HG03039 (cell line): ENCODE results near the gene KSR2.

ENCODE experiments used
- ATAC-seq: cut with Tn5 transposase; IDR thresholded peaks from one replicate; pipeline ENCODE4 v1.9.1; 2021; ENCODE audit warnings: mild to moderate bottlenecking, moderate library complexity; ENCODE audit not compliant: unreplicated experiment

Gene KSR2

DNA sequence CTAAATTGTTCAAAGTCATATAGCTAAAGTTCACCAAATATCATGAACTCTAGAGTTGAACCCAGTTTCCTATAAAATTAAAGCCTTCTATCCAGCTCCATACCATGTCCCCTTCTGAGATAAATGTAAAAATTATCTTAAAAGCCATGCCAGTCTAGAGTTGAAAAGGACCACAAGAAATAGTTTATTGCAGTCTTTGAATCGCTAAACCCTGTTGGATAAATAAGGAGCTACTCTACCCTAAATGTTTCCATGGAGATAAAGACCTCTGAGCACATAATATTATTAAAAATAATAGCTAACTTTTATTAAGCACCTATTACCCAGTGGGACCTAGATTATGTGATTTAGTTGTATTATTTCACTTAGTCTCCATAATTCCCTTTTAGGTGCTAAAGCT lies 379.8 kb downstream of the KSR2 start:
- ATAC-seq, result no peak

DNA sequence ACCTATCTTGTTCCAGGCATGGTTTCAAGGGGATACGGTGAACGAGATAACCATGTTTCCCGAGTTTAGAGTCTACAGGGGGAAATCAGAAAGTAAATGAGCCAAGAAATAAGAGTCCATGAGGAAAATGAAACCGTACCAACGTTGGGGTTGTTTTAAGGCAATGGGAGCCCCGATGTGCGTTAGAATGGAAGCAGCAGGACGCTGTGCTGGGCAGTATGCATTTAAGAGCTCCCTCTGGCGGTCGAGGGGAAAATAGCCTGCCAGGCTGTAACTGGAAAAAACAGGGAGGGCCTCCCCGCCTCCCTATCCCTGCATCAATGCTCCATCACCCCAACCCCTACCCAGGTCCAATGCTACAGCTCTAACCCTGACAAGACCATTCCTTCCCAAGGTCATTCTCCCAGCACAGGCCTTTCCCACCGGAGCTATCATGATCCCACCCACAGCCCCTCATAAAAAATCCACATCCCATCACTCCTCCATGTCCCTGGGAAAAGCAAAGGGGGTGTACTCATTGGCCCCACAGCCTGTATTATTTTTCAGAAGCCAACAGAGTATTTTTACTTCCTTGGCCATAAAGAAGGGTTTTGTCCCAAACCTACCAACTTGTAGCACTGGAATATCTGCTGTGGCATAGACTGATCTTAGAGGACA lies 381.0 kb downstream of the KSR2 start:
- ATAC-seq, result no peak

DNA sequence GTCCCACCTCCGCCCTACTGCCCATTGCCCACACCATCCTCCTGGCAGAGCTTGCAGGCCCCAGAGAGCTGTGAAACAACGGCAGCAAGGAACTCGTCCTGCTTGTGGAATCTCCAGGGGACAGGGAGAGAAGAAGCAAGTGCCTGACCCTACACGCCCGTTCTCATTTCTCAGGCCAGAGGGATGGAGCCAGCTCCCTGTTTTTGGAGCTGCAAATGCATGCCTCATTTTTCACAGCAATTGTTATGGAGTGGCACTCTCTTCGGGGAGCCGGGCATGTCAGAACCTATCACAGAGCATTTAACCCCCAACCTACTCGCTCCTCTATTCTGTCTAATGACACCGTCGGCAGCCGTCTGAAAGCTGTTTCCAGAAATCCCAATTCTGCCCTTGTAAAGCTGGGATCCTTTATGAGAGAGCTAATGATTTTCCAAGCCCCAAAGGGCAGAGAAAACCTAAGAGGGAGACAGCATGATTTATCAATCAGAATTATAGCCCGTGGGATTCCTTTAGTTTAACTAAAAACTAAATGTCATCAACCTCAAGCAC lies 385.0 kb downstream of the KSR2 start:
- ATAC-seq, result no peak

DNA sequence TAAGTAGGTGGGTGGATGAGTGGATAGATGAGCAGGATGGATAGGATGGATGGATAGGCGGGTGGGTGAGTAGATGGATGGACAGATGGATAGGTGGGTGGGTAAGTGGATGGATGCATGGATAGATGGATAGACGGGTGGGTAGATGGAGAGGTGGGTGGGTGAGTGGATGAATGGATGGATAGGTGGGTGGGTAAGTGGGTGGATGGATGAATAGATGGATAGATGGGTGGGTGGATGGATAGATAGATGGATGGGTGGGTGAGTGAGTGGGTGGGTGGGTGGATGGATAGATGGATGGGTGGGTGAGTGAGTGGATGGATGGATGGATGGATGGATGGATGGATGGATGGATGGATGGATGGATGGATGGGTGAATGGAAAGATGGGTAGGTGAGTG lies 385.7 kb downstream of the KSR2 start:
- no peak for ATAC-seq

DNA sequence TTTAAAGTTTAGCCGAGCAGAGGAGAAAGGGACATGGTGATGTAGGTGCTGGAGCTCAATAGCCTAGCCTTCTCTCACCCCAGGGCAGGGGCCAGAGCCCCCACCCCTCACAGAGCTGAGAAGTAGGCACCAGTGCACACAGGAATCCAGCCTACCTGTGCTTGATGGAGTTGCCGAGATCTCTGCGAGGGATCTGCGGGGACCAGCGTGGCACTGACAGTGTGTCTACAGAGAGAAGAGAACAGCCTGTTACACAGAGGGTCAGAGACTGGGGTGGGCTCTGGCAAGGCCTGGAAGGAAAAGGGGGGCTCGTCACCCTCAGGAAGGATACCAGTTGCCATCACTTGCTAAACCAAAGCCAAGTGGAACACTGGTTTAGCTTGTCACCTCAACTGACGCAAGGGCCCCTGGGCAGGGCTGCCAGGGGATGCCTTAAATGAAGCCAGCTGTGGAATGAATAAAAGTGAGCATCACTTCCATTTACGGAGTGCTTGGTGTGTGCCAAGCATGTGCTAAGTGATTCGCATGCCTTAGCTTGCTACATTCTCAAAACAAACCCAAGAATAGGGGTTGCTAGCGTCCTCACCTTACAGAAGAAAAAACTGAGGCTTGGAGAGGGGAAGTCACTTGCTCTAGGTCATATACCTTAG lies 386.5 kb downstream of the KSR2 start:
- no peak for ATAC-seq

DNA sequence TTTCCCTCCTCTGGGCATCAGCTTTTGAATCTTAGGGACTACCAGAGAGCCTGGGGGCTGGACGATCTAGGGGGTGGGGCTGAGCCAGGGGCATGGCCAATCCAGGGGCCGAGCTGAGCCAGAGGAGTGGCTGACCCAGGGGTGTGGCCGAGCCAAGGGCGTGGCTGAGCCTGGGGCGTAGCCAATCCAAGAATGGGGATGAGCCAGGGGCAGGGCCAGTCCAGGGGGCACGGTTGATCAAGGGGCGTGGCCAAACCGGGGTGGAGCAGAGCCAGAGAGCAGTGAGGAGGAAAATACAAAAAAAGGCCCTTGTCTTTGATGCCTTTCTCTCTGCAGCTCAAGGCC lies 388.1 kb downstream of the KSR2 start:
- ATAC-seq, result no peak

DNA sequence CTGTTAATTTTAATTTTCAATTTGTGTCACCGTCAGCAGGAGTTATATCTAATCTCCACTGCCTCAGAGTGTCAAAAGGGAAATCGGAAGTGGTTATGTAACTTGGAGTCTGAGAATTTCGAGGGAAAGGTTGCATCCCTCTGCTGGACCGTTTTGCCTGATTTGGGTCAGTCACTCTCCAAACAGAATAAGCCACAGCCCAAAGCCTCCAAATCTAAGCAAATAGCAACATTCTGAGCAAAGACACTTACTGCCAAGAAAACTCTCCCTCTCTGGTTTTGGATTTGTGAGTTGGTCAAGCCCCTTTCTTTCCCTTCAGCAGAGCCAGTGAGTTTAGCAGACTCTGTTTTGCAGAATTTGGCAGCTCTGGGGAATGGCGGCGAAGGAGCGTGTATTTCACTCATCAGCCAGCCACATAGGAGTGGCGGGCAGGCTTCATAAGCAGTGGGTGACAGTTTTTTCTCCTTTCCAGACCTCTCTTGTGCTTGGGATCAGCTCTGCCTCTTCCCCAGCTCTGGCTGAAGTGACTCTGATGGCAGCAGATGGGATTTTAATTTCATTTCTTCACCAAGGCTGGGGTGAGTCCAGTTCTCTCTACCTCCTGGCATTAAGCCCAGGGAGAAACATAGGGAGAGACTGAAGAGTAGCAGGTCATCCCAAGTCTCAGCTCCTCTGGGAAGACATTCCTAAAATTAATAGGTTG lies 388.6 kb downstream of the KSR2 start:
- no peak for ATAC-seq

DNA sequence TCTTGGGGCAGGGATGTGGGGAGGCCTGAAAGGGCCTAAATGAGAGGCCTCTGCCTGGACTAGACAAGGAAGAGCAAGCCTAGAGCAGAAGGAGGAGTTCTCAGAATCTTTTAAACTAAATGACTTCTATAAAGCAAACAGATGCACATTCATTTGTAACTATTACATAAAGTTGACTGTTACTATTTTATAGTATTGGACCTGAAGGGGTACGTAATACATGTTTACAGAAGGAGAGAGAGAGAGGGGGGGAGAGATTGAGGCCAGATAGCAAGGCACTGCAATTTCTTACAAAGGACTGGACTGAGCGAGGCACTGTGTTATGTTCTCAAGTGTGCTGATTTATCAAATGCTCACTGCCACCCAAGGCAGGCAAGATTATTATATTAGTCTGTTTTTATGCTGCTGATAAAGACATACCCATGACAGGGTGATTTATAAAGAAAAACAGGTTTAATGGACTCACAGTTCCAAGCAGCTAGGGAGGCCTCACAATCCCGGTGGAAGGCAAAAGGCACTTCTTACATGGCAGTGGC lies 391.6 kb downstream of the KSR2 start:
- ATAC-seq, result no peak

DNA sequence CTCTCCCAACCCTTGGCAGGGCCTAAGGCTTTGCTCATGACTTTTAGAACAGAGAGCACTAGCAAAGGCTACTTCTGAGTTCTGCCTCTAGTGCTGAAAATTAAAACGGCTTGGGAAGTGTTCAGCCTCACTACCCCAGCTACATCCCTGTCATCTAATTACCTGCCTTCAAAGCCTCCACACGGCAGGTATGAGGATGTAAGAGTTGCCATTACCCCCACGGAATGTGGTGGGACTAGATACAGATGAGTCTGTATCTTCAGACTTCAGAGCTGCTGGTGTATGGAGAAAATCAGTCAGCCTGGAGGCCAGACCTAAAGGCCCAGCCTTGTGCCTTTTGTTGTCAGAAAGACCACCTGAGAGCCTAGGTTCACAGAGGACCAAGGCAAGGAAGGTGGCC lies 392.7 kb downstream of the KSR2 start:
- no peak for ATAC-seq

DNA sequence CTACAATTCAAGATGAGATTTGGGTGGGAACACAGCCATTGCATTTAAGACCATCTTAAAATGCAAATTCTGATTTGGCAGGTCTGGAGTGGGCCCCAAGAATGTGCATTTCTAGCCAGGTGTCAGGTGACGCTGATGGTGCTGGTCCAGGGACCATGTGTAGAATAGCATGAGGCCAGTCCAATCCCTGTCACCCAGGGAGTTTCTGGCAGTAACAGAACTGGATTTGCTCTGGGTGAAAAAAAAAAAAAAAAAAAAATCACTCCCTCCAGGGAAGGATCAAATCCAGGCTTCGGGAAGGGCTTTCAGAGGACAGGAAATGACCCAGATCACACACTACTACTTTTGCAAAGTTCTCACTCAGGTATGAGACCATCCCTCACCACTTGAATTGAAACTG lies 394.1 kb downstream of the KSR2 start:
- ATAC-seq, result no peak

DNA sequence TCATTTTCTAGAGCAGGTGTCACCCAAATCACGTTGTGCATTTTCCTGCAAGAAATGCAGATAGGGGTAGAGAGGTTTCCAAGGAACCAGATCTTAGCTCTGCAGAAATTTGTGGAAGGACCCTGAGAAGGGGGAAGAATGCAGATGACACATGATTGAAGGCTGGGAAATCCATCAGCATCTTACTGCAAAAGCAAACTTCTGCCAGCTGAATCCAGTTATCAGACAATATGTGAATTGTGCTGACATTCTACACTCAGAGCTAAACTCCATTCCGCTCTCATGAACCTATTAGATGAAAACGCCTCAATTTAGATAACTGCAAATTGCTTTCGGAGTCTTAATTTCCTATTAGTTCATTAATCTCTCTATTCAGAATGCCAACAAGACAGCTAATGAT lies 396.0 kb downstream of the KSR2 start:
- ATAC-seq, result no peak

DNA sequence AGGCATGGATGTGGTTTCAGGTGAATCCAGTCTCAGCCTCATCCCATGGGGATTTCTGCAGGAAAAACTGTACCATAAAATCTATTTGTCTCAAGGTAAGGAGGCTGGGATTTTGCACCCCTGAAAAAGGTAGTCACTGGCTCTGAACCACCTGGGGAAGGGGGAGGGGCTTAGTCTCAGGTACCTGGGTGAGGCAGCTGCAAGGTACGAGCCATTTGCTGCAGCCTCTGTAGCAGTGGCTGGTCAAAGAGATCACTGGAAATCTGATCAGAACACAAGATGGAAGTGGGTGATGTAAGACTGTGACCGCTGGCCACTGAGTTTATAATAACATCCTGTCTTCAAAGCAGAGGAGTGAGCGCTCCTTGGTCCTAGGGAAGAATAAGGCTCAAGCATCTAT lies 397.5 kb downstream of the KSR2 start:
- ATAC-seq, result no peak

DNA sequence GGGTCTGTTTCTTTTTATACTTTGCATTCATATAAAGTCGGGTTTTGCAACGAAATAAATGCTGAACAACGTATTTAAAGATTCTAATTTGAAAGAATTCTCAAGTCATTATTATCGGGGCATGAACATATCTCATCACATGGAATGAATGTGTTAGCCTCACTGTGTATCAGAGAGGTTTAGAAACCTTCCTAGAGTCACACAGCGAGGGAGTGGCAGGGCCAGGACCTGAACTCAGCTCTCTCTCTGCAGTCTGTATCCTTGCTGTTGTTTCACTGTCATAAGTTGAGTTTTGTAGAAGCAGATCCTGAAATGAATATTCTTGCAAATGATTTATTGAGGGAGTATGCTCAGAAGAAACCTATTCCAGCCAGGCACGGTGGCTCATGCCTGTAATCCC lies 398.2 kb downstream of the KSR2 start:
- no peak for ATAC-seq

DNA sequence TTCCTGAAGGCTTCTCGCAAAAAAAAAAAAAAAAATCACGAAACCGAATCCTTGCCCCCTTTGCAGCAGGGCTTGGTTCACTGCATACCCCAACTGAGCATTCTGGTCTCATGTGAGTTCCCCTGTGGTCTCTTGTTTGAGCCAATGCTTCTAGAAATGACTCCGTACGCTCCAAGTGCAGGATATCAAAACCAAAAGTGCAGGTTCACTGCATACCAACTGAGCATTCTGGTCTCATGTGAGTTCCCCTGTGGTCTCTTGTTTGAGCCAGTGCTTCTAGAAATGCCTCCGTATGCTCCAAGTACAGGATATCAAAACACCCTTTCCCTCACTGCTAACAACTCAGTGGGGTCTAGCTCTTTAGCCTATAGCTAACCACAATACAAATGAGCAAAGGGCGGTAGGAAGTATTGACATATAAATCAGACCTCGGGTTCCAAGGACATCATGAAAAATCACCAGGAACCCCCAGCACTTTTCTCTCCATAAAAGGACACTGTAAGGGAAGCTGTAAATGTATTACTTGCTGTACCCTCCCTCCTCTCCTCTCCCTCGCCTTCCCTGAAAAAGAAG lies 401.1 kb downstream of the KSR2 start:
- peak; percentile 67 for ATAC-seq

DNA sequence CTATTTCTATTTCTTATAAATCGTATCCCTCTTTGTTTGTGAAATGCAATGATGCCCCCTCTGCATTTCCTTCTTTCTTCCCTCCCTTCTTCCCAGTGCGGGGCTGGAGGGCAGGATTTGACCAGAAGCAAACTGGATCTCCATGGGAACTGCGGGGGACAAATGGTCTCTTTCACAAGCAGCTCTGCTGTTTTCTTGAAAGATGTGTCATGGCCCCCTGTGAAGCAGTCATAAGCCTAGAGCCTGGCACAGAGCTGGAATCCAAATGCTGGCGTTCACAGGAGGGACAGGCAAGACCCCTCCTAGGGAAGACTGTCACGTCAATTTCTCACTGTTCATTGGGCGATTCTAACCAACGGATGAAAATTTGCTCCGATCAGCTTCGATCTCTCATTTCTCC lies 403.9 kb downstream of the KSR2 start:
- no peak for ATAC-seq

DNA sequence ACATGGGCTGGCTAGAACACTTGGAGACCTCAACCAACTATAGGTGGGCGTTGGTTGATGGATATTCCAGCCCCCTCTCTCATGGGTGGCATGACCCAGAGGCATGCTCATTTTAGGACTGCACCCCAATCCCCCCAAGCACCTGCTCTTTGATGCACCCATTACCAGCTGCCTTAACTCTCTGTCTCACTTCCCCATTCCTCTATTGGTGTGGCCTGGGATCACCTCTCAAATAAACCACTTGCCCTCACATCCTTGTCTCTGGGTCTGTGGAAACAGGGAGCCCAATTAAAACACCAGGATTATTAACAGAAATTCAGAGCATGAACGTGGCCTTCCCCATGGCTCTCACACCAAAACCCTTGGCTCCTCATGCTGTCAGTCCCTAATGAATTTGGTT lies 405.1 kb downstream of the KSR2 start:
- ATAC-seq, result no peak

DNA sequence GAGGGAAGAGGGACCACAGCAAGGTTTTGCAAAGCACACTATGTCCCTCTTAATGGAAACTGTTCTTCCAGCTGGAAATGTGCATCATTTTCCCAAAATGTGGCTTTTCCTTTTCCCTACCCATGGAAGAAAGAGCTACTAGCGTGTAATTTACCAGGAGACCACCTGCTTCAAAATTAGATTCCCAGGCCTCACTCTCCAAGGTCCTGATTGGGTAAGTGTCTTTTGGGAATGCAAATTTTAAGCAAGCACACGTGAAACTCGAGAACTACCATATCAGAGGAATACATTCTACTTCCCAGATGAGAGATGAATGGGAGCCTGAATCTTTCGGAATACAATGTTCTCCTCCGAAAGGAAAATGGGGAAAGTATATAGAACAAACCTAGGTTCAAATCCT lies 405.8 kb downstream of the KSR2 start:
- ATAC-seq, result no peak

DNA sequence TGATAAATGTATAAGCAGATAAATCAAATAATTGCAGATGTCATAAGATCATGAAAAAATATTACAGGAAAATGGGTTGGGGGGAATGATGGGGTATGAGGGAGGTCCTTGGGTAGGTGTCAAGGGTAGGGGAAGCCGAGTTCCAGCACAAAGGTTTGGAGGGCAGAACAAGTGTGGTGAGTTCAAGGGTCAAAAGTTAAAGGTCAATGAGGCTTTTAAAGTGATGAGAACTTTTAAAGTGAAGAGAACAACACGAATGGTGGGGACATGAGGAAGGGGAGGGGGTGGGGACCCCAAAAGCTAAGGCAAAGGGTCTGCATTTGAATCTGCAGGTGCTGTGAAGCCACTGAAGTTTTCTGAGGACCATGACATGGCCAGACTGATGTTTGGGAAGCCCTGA lies 406.8 kb downstream of the KSR2 start:
- no peak for ATAC-seq

DNA sequence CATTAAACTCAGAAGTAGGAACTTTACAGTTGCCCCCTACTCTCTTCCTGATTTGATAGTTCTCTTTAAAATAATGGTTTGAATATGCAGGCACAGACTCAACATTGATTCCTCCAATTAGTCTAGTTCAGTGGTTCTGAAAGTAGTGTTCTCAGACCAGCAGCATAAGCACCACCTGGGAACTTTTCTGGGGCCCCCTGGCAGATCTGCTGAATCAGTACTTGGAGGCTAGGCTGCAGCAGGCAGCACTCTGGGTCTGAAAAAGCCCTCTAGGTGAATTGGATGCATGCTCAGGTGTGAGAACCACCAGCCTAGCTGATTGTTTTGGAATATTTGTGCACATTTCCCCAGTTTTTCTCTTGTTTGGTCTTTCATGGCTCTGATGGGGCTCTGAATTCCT lies 408.8 kb downstream of the KSR2 start:
- ATAC-seq, result no peak

DNA sequence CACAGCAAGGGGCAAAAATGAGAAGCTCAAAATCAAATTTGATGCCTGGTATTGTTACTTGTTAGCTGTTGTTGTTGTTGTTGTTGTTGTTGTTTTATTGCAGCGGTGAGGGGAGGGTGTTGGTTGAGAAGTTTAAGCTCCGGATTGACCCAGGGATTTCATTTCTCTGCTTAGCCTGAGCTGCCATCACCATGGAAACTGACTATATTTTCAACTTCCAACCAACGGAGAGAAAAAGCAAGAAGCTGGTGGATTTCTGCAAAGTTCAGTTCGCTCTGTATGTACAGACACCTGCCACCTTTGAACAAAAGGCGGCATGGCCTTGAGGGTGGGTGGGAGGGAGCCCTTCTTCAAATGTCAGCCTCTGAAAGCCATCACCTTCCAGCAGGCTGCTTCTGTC lies 412.9 kb downstream of the KSR2 start:
- ATAC-seq, result no peak

DNA sequence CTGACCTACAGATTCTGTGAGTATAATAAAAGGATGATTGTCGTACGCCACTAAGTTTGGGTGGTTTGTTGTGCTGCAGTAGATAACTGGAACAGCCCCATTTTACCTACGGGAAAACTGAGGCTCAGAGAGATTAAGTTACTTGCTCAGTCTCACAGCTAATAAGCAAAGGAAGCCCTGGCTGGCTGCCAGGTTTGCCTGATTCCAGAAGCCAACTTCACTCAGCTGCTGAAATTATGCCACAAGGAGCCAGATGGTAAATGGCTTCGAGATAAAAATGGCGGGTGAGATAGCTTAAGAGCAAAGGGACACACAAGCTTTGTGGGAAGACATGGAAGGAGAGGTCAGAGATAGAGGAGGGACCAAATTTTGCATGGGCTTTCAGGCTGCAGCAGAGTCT lies 415.8 kb downstream of the KSR2 start:
- ATAC-seq, result no peak

DNA sequence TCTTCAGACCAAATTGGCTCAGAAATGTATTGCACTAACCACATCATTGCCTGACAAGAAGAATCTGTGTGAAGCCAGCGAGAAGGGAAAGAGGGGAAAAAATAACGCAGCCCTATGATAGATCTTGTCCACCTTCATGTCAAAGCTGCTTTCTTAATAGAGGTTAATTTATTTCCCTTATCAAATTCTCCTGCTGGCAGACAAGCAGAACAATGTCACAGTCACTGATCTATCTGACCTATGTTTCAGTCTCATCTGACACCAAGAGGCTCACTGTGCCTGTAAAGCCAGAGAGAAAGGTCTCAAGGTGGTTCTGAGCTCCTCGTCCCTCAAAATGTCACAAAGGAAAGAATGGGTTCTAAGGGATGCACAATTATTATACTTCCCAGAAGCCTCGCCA lies 417.1 kb downstream of the KSR2 start:
- ATAC-seq, result no peak
